CD4-positive, alpha-beta T cell treated with Interleukin-6 for 4 hours (primary cell): ENCODE measurements around the gene LRP2.
A peak's percentile ranks its signal among the peaks of the same experiment; 100 is the strongest.
"Not testable (repeated sequence)": the region's sequence is repeated elsewhere in the genome, so short reads cannot be mapped to it uniquely, and the experiment has no call there.

Source experiments
- DNase-seq: peaks from one replicate; pipeline ENCODE4 v3.0.0-alpha.2; 2020; ENCODE audit warnings: mixed read lengths

Gene LRP2

GRCh38 chr2:169362118-169362893 lies at the start of gene LRP2:
TSS of gene LRP2 (minus strand) at chr2:169362534. CDS start at chr2:169362399, 135 bp downstream.
- DNase-seq = peak; percentile 16

DNA sequence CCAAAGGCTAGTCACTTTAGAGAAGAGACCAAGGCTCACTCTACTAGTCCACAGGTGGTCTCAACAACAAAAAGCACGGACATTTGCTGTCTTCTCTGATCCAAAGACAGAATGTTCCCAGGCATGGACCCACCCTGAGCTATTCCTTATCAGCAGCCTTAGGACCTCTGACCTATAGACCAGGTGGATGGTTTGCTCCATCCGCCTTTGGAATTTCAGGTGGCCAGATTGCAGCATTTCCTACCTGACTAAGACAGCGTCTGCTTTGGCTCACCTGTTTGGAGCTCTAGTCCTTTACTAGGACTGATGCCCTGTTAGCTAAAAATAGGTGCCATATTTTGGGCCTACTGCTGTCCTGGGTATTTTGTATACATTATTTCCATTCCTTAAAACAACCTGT lies 44.6 kb upstream of the LRP2 start:
- DNase-seq = no peak

GRCh38 chr2:169399491-169399890 lies 37.2 kb upstream of the LRP2 start:
- DNase-seq = not testable (repeated sequence)

DNA sequence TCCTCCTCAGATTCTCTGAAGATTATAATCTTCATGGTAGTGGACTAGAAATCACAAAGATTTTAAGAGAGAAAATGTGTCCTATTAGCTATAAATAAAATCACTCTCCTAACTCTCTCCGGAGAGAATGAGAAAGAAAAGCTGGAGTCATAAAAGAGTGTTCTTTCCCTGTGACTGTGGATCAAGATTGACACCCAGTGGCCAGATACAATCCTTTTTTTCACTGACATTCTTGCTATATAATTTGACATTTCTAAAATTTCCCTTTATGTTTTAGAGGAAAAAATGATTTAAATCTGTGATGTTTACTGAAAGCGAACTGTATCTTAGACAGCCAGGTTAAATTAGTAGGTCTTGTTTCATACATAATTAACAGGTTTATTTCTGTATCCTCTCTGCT lies 35.4 kb upstream of the LRP2 start:
- DNase-seq = no peak

DNA sequence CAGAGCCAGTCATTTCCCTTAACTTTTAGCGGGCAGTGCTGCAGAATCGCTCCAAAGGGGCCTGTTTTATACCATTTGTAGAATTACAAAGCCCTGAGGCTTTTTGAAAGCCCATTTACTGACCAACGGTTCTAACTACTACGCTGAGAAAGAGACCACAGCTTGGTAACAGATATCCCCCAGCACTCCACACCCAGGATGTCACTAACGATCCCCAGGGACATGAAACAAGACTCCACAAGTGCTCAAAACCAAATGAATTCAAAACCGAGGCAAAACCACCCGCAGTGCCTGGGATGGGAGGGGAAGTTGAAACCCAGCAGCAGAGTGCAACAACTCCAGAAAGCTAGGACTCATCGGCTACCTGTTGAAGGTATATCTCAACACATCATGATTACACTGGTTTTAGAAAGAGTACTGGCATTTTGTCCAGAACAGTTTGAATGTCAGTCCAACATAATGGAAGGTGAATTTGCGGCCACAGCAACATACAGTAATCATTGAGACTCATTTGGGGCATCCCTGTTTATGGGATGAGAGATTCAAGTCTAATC lies 33.6 kb upstream of the LRP2 start:
- no peak for DNase-seq

DNA sequence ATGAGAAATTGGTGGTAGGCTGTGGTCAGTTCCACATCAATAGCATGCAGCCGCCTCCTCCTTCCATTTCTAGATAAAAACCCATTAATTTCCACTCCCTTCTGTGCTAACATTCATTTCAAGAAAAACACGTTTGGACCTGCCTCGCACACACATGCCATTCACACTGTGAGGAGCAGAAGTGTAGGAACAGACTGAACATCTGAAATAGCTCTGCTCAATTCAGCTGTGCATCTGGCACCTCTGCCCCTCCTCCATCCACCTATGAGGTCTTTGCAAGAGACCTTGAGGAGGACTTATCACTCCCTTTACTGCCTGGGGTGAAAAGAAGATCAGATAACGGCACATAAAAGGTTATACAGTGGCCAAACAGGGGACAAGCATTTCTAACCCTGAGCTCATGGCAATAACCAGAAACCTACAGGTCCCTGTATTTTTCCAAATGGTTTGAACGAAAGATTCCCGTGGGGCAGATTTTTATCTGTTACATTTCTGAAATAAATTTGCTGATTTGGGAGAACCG lies 30.8 kb upstream of the LRP2 start:
- no peak for DNase-seq

- no peak for DNase-seq
Observed at GRCh38 chr2:169391236-169391635, 28.9 kb upstream of the LRP2 start.

GRCh38 chr2:169388161-169388560 lies 25.8 kb upstream of the LRP2 start:
- DNase-seq = no peak

GRCh38 chr2:169386722-169387121 lies 24.4 kb upstream of the LRP2 start:
- no peak for DNase-seq

DNA sequence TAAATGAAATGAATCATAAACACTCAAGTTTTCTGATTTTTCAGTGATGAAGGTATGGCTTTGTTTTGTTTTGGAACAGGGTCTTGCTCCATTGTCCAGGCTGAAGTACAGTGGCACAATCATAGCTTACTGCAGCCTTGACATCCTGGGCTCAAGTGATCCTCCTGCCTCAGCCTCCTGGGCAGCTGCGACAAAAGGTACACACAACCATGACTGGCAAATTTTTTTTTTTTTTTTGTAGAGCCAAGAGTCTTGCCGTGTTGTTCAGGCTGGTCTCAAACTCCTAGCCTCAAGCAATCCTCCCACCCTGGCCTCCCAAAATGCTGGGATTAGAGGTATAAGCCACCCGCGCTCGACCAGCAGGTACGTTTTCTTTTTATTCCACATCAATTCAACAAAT lies 22.5 kb upstream of the LRP2 start:
- no peak for DNase-seq

DNA sequence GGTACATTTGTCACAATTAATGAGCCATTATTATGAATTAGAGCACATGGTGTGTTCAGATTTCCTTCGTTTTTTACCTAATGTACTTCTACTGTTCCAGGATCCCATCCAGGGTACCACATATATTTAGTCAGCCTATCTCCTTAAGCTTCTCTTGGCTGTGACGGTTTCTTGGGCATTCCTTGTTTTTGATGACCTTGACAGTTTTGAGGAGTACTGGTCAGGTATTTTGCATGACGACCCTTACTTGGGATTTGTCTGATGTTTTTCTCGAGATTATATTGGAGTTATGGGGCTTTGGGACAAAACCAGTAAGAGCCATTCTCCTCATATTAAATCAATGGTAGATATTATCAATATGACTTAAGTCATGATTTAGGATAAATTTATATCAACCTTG lies 10.2 kb upstream of the LRP2 start:
- no peak for DNase-seq

- no peak for DNase-seq
Observed at GRCh38 chr2:169366066-169366465, 3.7 kb upstream of the LRP2 start.

DNA sequence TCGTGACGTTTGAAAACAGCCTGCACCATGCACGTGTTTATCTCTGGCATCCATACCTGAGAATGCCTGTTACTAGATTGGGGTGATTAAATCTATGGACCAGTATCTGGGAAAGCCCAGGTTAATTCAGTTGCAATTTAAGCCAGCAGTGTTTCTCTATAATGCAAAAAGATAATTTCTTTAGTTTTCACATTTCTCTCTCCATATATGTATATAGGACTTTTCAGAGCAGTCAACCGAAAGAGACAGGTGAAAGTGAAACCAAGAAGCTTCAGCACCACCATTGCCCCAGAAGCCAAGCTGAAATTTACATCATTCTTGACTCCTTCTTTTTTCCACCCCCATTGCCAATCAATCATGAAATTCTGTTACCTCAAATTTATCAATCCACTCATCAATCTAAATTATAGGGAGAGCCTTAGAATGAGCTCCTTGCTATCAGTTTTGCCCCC lies 2.7 kb upstream of the LRP2 start:
- no peak for DNase-seq

GRCh38 chr2:169363560-169364150 lies 1.3 kb upstream of the LRP2 start:
- DNase-seq = peak; percentile 27

DNA sequence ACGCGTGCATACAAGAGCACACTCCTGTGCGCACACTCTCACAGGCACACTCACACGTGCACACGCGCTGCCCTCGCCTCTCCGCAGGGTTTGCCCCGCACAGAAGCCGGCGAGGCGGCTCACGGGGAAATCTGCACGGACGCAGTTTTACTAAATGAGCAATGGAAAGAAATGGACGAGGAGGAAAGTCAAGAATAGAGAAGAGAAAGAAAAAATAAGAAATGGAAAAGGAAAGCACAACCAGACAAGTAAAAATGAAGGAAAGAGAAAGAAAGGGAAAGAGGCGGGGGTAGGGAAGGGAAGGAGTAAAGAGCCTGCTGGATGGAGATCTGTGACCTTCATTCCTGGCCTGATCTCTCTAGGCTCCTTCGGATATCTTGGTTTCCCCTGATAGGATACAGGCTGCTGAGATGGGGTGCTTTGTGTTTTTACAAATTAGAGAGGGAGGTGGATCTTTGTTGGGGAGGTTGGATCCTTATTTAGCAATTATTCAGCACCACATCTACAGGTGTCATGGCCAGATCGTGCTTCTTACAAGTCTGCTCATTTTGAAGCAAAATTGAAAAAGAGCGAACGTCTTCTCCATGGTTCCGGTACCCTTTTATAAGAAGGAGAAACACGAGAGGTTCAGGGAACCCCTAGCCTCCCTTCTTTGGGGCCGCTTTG lies 693 bp upstream of the LRP2 start:
- no peak for DNase-seq

- DNase-seq = no peak
Observed at GRCh38 chr2:169361706-169362117, 622 bp downstream of the LRP2 start.

DNA sequence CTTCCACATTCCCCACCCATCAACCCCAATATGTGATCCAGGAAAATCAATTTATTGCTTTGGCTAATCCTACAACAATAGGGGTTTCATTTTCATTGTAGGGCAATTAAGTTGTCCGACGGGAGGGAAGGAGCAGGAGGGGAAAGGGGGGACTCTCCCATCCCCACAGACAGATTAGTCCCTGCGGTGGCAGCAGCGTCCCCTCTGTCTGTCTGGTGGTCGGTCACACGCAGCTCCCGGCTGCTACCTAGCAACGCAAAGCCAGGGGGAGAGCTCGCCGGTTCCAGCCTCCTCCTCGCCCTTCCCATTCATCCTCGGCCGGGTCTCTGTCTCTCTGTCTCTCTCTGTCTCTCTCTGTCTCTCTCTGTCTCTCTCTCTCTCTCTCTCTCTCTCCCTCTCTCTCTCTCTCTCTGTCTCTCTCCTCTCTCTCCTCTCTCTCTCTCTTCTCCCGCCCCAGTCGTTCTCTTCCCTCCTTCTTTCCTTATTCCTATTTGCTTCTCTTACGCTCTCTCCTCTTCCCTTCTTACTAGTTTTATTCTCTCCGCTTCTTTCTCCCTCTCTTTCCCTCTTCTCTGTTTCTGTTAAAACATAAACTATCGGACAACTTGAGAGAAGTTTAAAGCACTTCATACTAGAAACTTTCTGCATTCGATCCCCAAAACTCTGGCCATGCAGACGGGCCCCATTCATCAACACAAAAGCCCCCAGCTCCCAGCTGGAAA lies 1.2 kb downstream of the LRP2 start:
- no peak for DNase-seq

DNA sequence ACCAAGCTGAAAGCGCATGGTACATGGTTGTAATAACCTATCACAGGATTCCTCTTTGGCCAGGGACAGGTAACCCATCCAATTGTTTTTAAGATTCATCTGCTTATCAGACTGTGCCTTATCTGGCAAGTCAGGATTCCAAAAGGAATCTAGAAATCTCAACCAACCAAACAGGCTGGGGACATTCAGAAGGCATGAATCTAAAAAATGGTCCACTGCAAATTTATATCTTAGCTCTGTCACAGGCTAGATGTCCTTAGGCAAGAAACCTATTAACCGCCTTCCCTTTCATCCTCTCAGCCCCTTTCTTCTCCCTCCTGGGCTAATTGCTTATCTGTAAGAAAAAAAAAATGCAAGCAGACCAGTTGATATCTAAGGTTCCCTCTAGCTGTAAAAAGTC lies 4.3 kb downstream of the LRP2 start:
- DNase-seq = no peak

GRCh38 chr2:169354244-169354643 lies 8.1 kb downstream of the LRP2 start:
- no peak for DNase-seq

GRCh38 chr2:169351725-169352124 lies 10.6 kb downstream of the LRP2 start:
- no peak for DNase-seq

DNA sequence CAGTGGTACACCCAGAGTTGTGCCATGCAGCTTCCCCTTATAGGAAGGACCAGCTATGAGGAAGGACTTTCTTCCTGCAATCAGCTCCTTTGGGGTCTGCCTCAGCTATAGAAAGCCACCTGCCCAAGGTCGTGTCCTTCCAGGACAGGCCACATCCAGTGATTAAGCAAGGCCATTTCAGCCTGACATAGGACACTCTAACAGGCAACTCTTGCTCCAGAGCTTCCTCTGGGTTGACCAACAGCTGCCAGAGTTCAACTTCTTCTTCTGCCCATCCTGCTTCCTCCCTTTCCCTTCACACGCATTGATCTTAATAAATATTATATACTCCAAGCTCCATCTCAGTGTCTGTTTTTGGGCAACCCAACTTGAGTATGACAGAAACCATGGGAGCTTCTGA lies 12.8 kb downstream of the LRP2 start:
- no peak for DNase-seq

DNA sequence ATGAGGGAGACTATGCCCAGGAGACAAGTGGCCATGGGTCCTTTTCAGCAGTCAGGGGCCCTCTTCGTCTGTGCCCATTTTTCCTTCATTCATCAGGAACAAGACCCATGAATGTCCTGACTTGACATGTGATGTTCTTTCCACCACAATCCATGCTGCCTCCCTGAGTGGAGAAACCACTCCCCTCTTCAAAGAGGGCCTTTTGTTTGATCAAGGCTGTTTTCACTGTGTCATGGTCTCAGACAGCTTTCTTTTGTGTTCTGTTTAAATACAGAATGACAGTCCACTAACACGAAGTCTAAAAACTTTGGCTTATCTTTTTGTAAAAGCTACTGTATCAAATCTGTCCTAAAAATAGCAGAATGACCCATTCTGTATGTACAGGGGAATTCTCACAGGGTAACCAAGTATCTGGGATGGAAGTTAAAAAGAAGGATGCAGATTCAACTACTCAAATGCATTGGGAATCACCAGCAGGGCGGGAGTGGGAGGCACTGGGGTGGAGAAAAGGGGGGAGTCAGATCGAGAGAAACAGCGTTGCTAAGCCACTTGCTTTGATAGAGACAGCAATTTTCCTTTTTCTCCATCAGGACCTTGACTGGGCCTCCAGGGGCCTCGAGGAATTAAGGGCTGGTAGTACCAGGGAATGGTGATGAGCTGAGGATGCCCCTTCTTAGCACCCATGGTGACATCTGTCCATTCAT lies 13.9 kb downstream of the LRP2 start:
- no peak for DNase-seq
